Amniotic stem cell (primary cell): Measurements from ENCODE around the gene SRSF2.
A peak's percentile ranks its signal among the peaks of the same experiment; 100 is the strongest.
"Not testable (repeated sequence)": the region's sequence is repeated elsewhere in the genome, so short reads cannot be mapped to it uniquely, and the experiment has no call there.

Experiments
- DNase-seq: peaks from one replicate; lab custom pipeline; 2025; lab: John Stamatoyannopoulos, UW

SRSF2 gene

GRCh38 chr17:76720941-76721340 is 16.2 kb downstream of the SRSF2 start:
- DNase-seq: no peak

GRCh38 chr17:76720211-76720610 is 16.9 kb downstream of the SRSF2 start:
- DNase-seq: no peak

DNA sequence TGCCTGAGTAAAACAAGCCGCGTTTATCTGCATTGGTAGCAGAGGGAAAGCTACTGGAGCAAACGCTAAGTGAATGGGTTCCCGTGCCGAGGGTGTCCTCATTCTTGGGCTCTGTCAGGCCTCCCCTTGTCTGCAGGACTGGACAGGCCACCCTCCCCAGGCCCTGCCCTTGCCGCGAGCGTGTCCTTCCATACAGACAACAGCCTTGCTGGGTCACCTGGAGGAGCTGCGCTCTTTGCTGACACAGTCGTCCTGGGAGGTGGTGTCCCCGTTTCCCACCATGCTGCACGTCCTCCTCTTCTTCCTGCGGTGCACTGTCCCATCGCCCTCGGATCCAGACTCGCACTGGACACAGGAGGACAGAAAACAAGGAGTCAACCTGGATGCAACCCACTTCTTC is 18.6 kb downstream of the SRSF2 start:
- DNase-seq: no peak

GRCh38 chr17:76716839-76717215 is 20.3 kb downstream of the SRSF2 start:
- DNase-seq: peak; percentile 47

DNA sequence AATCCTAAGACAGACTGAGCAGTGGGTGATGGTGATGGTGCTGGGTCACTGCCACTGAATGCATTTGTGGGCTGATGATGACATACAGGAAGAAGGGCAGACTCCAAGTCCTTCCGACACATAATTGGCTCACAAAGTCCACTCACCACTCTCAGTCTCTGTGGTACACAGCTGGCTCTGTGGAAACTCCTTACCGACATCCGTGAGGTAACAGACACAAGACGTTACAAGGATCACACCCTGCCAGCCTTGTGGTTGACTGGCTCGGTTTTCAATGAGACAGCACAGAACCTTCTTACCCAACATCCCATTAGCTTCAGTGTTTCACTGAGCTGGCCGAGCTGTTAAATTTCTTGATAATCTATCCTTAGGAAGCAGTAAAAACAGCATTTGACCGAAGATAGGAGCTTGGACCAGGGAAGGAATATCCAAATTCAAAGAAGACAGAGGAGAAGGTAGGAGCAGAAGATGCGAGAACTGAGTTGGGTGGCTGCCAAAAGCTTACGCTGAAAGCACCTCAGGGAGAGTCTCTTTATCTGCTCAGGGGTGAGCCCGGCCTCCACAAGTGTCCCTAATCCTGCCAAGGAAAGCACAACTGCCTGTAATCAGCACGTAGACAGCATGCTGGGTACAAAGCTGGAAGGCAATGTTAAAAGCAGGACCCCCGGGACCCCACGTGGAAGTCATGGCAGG is 20.8 kb downstream of the SRSF2 start:
- no peak for DNase-seq

GRCh38 chr17:76715496-76715830 is 21.7 kb downstream of the SRSF2 start:
- DNase-seq: no peak

- no peak for DNase-seq
Observed at GRCh38 chr17:76714822-76715495, 22.2 kb downstream of the SRSF2 start.

GRCh38 chr17:76714336-76714735 is 22.8 kb downstream of the SRSF2 start:
- no peak for DNase-seq

- DNase-seq: no peak
Observed at GRCh38 chr17:76713765-76714164, 23.4 kb downstream of the SRSF2 start.

GRCh38 chr17:76712321-76712720 is 24.8 kb downstream of the SRSF2 start:
- DNase-seq: not testable (repeated sequence)

DNA sequence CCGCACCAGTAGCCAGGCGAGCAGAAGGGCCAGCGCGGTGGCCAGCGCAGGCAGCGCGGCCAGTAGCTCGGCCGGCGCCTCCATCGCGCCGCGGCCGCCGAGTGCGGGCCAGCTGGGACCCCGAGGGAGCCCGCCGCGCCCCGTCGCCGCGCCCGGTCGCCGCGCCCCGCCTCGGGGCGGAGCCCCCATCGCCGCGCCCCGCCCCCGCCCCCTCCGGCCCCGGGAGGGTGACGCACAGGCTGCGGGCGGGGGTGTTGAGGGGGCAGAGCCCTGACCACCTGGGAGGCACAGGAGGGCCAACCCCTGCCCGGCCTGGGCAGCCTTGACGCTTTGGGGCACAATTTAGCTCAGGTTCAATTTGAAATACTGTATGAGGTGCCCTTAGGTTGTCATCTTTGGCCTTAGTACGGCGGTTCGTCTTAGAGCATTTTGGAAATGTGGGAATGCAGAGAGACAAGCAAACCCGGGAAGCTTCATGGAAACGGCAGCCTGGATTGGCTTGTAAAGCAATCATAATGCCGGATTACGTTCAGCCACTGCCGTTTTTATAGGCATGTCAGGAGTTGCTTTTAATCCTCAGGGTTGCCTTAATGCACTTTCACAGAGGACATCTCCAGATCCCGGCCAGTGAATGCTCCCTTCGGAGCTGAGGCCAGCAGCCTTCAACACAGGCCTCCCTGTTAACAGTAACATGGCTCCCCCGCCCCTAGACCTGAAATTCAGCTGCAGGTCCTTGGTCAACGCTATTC is 26.1 kb downstream of the SRSF2 start, which contains the start of gene MXRA7:
Gene MXRA7 (minus strand): TSS at position 103 of the 749 bp plus-strand sequence. CDS start 19 bp downstream, at position 84.
- DNase-seq: no peak

DNA sequence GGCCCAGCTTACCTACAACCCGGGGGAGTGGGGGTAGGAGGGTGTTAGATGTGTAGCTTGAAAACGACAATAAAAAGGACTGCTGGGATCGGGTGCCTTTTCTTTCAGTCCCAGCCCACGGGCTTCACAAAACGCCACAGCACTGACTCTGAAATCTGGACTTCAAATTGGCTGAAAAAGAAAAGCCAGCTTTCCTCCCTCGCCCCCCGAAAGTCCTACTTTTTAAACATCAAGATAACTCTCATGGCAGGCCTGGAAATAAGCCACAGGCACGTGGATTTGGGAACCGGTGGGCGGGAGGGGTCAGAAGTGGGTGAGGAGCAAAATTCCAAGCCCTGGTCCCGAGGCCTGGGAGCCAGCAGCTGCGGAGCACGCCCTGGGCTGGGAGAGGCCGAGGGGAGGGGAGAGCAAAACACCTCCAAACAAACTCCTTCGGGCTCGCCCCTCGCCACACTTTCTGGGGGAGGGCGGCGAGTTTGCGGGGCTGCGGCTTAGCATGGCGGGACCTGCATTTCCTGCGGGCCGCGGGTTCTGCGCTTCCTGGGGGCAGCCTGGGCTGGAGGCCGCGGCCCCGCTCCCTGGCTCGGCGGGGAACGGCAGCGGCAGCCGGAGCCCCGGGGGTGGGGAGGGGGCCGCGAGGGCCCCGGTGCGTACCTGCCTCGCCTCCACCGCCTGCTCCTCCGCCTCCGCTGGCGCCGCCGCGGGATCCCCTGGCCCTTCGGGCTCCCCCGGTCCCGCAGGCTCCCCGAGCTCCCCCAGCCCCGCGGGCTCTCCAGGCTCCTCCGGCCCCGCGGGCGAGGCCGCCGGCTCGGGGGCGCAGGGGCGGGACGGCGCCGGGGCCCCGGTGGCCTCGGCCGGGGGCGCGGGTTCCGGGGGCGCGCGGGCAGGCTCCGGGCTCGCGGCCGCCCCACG is 26.9 kb downstream of the SRSF2 start:
- DNase-seq: not testable (repeated sequence)

DNA sequence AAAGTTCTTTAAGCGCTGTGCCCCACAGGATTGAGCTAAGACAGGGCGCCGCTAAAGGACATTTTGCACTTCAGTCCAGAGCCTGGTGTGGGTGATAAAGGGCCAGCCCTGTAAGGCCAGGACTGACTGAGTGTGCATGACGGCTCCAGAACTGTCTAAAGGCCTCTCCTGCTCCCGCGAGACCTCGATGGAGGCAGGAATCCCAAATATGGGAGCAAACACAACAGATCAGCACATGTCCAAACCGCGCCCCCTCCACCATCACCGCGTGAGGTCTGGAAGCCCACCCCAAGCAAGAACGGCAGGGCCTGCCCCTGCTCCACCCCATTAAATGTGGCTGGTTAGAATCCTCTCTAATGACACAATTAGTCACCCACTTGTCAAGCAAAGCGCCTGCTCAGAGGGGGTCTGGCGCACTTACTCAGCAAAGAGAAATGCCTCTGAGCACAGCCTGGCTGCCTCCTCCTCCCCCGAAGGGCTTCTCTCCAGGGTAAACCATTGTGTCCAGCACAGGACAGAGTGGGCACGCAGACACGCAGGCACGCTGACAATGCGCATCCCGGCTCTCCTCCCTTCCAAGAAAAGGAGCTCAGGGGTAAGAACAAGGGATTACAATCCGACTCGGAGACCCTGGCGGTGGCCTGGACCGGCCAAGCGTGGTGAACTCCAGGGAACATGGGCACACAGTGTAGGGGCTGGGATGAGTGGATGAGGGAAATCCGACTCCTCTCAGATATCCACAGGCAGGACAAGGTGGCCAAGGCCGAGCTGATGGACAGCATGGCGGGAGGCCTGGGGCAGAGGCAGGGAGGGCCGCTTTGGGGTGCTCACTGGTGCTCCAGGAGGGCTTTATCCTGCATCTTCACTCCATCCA is 27.8 kb downstream of the SRSF2 start:
- peak; percentile 96 for DNase-seq

DNA sequence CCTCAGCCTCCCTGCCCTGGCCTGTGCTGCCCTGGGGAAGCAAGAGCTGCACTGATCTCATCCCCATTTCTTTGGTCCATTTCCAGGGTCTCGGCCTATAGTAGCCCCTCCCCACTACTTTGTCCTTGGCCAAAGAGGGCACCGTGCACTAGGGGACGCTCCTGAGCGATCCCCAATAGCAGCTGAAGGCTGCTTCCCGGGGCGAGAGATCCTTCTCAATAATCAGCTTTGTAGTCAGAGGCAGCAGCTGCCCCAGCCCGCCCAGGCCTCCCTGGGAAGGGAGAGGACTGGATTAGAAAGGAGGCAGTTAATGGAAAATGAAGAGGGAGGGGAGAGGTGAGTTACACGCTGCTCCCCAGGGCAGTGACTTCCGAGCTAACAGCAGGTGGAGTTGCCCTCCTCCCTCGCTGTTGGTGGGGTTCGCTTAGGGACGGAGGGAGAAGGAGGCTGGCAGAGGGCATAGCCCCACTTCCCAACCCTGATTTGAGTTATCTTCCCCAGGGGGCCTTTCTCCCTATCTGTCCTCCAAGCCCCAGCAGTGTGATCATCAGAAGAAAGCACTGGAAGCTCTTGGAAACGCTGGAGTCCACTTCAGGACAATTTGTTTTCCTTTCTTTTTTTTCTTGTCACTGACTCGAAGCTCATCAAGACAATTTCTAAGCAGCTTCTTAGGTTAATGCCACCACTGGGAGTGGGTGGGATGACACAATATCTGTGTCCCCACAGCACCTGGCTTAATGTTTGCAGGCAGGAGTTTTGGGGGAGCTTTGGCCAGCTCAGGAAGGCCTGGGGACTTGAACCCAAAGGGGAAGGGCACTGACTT is 28.9 kb downstream of the SRSF2 start:
- DNase-seq: no peak

- DNase-seq: no peak
Observed at GRCh38 chr17:76706817-76707216, 30.3 kb downstream of the SRSF2 start.

DNA sequence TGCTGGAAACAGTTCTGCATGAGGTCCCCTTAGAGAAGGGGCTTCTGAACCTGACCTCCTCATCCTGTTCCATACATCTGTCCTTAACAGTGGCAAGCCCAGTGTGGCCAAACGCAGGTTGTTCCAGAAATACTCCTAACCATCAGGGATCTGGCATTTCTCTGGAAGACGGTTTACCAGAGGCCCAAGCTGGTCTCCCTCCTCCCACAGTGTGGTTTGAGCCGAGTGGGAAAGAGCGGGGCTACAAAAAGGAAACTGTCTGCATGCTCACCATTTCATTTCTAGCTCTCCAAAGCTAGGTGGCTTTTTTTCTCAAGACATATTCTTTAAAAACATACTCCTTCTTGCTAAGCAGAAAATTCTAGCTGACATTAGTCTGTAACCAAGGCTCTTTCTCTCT is 32.3 kb downstream of the SRSF2 start:
- no peak for DNase-seq

DNA sequence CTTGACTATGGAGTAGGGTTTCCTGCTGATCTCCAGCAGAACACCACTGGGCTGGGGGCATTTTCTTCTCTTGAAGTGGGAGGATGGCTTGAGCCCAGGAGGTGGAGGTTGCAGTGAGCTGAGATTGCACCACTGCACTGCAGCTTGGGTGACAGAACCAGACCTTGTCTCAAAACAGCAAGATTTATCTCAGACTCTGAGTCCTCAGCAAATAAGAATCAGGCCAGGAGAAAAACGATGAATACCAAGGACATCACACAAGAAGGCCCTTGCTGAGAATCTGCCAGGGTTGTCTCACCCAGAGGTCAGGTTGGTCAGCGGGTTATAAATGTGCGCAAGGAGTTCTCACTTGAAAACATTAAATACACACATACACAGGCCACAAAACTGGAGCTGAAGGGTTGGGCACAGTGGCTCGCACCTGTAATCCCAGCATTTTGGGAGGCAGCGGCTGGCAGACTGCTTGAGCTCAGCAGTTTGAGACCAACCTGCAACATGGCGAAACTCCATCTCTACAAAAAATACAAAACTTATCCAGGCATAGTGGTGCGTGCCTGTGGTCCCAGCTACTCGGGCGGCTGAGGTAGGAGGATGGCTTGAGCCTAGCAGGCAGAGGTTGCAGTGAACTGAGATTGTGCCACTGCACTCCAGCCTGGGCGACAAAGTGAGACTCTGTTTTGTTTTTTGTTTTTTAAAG is 34.0 kb downstream of the SRSF2 start:
- no peak for DNase-seq

DNA sequence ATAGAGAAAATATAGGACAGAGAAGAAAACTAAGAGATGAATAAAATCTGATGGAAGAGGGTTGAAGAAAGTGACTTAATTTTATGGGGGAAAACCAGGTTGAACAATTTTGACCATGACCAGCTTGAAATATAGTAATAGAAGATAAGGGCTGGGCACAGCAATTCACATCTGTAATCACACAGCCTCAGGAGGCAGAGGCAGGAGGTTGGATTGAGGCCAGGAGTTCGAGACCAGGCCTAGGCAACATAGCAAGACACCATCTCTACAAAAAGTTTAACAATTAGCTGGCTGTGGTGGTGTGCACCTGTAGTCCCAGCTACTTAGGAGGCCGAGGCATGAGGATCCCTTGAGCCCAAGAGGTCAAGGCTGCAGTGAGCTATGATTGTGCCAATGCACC is 35.1 kb downstream of the SRSF2 start:
- no peak for DNase-seq

DNA sequence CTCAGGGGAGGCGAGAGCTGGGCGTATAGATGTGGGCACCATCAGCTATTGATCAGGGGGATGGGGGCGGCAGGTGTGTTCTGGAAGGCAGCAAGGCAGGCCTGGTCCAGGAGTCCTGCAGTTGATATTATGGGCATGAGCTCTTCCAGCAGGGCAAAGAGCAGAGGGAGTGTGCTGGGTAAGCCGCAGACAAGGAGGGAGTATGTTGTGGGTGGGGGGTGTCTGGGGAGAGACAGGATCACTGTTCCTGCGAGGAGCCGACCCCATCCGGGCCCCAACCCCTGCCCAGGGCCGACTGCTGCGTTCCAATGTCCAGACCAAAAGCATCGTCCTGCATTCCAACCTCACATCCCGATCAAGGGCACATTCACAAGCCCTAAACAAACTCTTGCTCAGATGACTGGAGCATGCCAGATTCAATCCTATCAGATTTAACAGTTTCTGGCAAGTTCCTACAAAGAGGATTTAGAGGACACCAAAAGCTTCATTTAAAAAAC is 35.6 kb downstream of the SRSF2 start:
- no peak for DNase-seq
